T-helper 1 cell treated with Interleukin-12 subunit alpha and Interleukin-12 subunit beta and Interleukin-4 antibody, amounts not matched to agents 30 μg/mL and 1 μg/mL, for 36 hours (primary cell): ENCODE results near the gene TBL1XR1.

ENCODE experiments used
- H3K27ac Mint-ChIP-seq: one replicate; pipeline ENCODE4 v1.8.0; 2021; ENCODE audit warnings: mild to moderate bottlenecking, mixed read lengths
- H3K27me3 Mint-ChIP-seq: one replicate; pipeline ENCODE4 v1.8.0; 2021; ENCODE audit warnings: low read depth, mixed read lengths
- H3K36me3 Mint-ChIP-seq: one replicate; pipeline ENCODE4 v1.8.0; 2021; ENCODE audit warnings: low read depth, mixed read lengths
- H3K4me1 Mint-ChIP-seq: one replicate; pipeline ENCODE4 v1.8.0; 2021; ENCODE audit warnings: low read depth, mixed read lengths
- H3K4me3 Mint-ChIP-seq: one replicate; pipeline ENCODE4 v1.8.0; 2021; ENCODE audit warnings: mild to moderate bottlenecking, moderate library complexity, mixed read lengths
- H3K9me3 Mint-ChIP-seq: one replicate; pipeline ENCODE4 v1.8.0; 2021; ENCODE audit warnings: mixed read lengths

TBL1XR1 gene

DNA sequence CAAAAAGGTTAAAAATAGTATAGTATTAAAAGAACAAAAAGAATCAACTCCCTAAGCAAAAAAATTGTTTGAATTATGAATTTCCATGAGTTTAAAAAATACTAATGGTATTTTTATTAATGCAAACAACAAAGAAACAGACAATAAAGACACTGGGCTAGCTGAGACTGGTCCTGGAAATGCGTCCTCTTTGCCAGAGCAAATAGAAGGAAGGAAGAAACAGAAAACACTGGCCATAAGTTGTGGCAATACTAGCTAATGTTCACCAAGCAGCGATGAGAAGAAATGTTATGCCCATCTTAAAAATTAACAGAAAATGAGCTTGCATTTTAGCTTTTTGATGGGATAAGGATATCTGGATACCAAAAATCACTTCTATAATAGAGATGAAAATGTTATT lies 88.6 kb downstream of the TBL1XR1 start:
- peaks cover 4% of the 10 kb centered on the region for H3K36me3 Mint-ChIP-seq
- H3K27ac Mint-ChIP-seq = no peak overlapping the region
- H3K4me1 Mint-ChIP-seq = peaks cover 46% of the 10 kb centered on the region
- H3K9me3 Mint-ChIP-seq = no peaks in the 10 kb centered on the region
- no peaks in the 10 kb centered on the region for H3K27me3 Mint-ChIP-seq
- H3K4me3 Mint-ChIP-seq = no peak overlapping the region

DNA sequence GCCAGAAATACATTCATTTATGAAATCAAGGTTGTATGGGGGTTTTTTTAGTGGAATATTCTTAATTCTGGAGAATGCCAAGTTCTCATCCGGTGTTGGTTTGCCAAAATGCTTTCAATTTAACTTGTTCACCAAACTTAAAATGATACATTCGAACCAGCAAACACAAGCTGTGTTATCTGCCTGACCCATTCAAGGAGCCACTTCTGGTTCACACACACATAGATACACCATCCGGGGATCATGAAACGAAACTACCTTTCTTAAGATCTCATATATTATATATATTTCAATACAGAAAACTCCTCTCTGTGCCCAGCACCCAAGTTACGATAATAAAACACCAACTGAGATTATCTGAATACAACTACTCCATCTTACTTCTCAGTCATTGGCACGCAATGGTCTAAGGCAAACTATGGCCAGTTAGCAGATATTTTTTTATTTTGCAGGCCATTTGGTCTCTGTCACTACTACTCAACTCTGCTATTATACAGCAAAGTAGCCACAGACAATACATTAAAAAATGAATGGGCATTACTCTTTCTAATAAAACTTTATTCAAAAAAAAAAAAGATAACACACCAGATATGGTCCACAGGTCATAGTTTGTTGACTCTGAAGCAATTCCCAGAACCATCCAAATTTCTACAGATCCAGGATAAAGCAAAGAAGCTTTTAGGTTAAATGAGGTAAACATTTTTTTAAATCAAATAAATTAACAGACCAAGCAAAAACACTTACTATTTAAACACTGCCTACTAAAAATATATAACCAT lies 89.6 kb downstream of the TBL1XR1 start:
- H3K36me3 Mint-ChIP-seq = peaks cover 3% of the 10 kb centered on the region

DNA sequence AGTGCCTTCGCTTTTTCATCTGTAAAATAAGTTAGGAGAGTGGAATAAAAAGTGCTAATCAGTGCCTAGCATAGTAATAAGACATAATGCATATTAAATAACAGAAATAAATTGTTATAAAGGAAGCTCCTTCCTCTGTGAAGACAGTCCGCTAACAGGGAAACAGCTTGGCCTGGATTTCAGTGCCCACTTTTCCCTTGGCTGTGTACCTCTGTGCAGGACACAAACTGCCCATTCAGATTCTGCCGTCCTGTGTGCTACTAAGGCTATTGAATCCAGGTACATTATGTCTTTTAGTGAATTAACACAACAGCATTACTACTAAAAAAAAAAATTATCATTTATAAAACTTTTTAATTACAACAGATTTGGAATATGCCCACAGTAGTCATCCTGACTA lies 90.7 kb downstream of the TBL1XR1 start:
- Mint-ChIP-seq H3K36me3 (peaks cover 5% of the 10 kb centered on the region), H3K9me3 (no peaks in the 10 kb centered on the region), H3K4me3 (no peak overlapping the region), H3K4me1 (peaks cover 45% of the 10 kb centered on the region), H3K27me3 (no peaks in the 10 kb centered on the region), H3K27ac (no peak overlapping the region)

More for the DNA sequence above, 89.6 kb downstream of the TBL1XR1 start:
- Mint-ChIP-seq H3K4me3 (no peak overlapping the region), H3K27me3 (no peaks in the 10 kb centered on the region), H3K9me3 (no peaks in the 10 kb centered on the region), H3K4me1 (peaks cover 46% of the 10 kb centered on the region), H3K27ac (no peak overlapping the region)

DNA sequence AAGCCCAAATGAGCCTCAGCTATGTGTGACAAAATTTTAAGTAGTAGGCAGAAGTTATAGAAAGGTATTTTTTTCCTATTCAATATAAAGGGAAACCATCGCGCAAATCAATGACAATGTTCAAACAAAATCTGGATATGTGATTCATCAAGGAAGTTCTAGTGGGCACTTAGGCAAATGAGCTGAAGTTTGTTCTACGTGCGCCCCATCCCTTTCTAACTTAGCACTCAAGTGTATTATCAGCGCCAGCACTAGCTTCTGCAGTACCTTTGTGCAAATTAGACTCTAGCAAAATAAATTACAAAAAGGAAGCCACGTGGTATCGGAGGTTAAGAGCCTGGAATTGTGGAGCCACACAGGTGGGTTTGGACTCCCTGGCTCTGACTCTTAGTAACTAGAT lies 91.1 kb downstream of the TBL1XR1 start:
- H3K9me3 Mint-ChIP-seq = no peaks in the 10 kb centered on the region
- H3K4me1 Mint-ChIP-seq = peaks cover 44% of the 10 kb centered on the region
- H3K27ac Mint-ChIP-seq = no peak overlapping the region
- no peak overlapping the region for H3K4me3 Mint-ChIP-seq
- H3K36me3 Mint-ChIP-seq = peaks cover 5% of the 10 kb centered on the region
- H3K27me3 Mint-ChIP-seq = no peaks in the 10 kb centered on the region

DNA sequence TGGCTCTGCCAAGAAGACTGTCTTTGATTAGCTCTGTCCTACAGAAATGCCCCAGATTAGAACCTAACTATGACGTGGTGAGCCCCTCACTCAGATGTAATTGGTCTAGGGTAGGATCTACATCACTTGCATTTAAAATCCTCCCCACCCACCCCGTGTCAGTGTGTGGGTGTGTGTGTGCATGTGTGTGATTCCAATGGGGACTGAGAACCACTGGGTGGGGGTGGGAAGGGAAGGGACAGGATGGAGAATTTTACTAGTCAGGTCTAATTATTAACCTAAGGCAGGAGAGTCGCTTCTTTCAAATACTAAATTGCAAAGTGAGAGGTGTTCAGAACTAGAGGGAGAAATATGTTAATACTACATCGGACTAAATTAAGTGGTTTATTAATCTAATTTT lies 91.7 kb downstream of the TBL1XR1 start:
- Mint-ChIP-seq H3K4me1 (peaks cover 40% of the 10 kb centered on the region), H3K27ac (no peak overlapping the region), H3K4me3 (no peak overlapping the region), H3K27me3 (no peaks in the 10 kb centered on the region), H3K36me3 (peaks cover 5% of the 10 kb centered on the region), H3K9me3 (no peaks in the 10 kb centered on the region)

DNA sequence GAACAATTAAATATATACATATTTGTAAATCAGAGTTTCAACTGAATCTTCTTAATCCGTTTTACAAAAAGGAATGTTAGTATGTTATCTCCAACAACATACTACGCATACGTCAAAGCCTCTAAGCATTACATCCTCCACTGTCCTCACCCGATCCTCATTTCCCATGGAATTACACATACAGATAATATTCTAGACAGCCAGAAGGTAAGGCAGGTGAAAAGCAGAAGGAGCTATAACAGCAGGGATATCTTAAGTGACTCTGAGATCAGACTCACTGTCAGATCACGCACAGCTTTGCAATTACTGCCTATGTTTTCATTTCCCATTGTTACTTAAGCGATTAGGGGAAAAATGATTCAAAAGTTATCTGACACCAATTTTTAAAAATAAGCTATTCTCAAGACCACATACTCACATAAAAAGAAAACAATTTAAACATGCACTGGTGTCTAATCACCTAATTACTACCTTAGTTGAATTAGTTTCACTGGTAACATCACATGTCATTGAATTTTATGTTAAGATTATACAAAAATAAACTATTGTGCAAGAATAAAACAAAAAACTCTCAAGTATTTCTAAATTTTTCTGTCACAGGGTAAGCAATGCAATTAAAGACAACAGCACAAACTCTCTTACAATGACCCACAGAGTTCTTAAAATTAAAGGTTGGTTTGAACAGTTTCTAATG lies 92.8 kb downstream of the TBL1XR1 start:
- Mint-ChIP-seq H3K27ac (no peak overlapping the region), H3K27me3 (no peaks in the 10 kb centered on the region), H3K9me3 (no peaks in the 10 kb centered on the region), H3K4me3 (no peak overlapping the region), H3K36me3 (peaks cover 3% of the 10 kb centered on the region), H3K4me1 (peaks cover 28% of the 10 kb centered on the region)

DNA sequence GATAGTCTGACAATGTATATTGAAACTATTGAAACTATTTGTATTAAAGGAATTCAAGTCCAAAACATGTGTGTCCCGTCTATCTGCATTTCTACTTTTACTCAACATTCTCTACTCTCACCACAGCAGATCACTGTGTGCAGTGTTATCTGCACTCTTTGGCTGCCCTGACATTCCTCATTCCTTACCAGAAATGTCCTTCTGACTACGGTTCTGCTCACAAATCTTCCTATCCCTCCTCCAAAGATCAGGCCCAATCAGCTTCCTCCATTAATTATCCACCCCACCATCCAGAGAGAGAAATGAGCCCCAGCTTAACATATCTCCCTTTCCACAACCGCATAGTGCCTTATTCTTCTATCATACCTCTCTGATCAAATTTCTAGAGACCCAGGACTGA lies 94.7 kb downstream of the TBL1XR1 start:
- H3K27ac Mint-ChIP-seq = no peak overlapping the region
- H3K9me3 Mint-ChIP-seq = no peaks in the 10 kb centered on the region
- H3K36me3 Mint-ChIP-seq = peaks cover 8% of the 10 kb centered on the region
- H3K4me3 Mint-ChIP-seq = no peak overlapping the region
- H3K4me1 Mint-ChIP-seq = peaks cover 24% of the 10 kb centered on the region
- no peaks in the 10 kb centered on the region for H3K27me3 Mint-ChIP-seq

DNA sequence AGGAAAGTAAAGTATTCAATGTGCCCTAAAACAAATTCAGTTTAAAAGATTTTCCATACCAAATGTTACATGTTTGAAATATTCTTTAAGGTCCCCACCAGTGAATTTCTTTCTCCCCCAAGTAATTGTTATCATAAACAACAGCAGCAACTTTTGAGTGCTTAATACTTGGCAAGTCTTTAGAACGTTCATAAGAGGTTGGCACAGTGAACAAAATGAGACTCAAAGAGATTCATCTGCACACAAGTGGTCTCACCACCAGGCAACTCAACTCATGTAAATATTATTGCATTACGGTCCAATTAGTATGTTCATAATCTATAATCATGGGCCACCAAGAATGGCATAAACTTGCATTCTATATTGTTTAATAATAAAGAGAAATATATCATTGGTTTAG lies 98.7 kb downstream of the TBL1XR1 start:
- peaks cover 36% of the 10 kb centered on the region for H3K36me3 Mint-ChIP-seq

DNA sequence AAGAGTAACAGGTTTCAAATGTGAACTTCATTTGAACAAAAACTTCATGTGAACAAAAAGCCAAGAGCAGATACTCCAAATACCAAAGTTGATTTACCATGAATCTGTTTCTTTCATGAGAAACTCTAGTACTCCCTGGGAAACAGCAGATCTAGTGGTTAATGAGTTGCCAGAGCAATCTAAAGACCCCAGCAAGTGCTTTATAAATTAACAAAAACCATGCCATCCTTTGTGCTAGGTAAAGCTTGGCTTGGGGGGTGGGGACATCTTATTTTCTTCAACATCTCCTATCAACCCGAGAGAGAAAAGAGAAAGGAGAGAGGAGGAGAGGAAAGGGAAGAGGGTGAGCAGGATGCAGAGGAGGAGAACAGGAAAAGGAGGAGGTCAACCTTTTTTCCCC lies 100.7 kb downstream of the TBL1XR1 start:
- no peaks in the 10 kb centered on the region for H3K27me3 Mint-ChIP-seq
- peaks cover 45% of the 10 kb centered on the region for H3K36me3 Mint-ChIP-seq
- no peak overlapping the region for H3K27ac Mint-ChIP-seq
- H3K9me3 Mint-ChIP-seq = peaks cover 33% of the 10 kb centered on the region
- no peak overlapping the region for H3K4me3 Mint-ChIP-seq
- peaks cover 8% of the 10 kb centered on the region for H3K4me1 Mint-ChIP-seq

More for the DNA sequence above, 98.7 kb downstream of the TBL1XR1 start:
- peaks cover 15% of the 10 kb centered on the region for H3K9me3 Mint-ChIP-seq
- no peak overlapping the region for H3K27ac Mint-ChIP-seq
- H3K27me3 Mint-ChIP-seq = no peaks in the 10 kb centered on the region
- peaks cover 11% of the 10 kb centered on the region for H3K4me1 Mint-ChIP-seq
- no peak overlapping the region for H3K4me3 Mint-ChIP-seq

DNA sequence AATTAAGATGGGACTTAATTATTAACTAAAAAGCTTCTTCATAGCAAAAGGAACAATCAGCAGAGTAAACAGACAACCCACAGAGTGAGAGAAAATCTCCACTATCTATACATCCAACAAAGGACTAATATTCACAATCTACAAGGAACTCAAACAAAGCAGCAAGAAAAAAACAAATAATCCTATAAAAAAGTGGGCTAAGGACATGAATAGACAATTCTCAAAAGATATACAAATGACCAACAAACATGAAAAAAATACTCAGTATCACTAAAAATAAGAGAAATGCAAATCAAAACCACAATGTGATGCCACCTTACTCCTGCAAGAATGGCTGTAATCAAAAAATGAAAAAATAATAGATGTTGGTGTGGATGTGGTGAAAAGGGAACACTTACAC lies 103.3 kb downstream of the TBL1XR1 start:
- Mint-ChIP-seq H3K4me3 (no peak overlapping the region), H3K27me3 (no peaks in the 10 kb centered on the region), H3K9me3 (peaks cover 36% of the 10 kb centered on the region), H3K27ac (no peak overlapping the region), H3K36me3 (peaks cover 59% of the 10 kb centered on the region), H3K4me1 (peaks cover 8% of the 10 kb centered on the region)

DNA sequence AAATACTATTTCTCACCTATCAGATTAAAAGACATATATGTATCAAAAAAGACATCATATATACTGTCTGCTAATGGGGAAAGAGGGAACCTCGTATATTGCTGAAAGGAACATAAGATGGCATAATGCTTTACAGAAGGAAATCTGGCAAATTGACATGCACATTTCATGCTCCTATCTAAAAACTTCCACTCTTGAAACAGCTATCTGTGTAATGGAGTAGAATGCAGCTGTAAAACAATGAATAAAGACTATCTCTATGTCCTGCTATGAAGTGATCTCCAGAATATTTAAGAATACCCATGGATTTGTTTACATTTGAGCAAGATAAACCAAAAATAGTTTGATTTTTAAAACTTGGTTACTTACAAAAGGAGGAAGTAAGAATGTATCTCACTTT lies 107.4 kb downstream of the TBL1XR1 start:
- H3K36me3 Mint-ChIP-seq = peaks cover 48% of the 10 kb centered on the region
- H3K4me3 Mint-ChIP-seq = no peak overlapping the region
- H3K27ac Mint-ChIP-seq = no peak overlapping the region

DNA sequence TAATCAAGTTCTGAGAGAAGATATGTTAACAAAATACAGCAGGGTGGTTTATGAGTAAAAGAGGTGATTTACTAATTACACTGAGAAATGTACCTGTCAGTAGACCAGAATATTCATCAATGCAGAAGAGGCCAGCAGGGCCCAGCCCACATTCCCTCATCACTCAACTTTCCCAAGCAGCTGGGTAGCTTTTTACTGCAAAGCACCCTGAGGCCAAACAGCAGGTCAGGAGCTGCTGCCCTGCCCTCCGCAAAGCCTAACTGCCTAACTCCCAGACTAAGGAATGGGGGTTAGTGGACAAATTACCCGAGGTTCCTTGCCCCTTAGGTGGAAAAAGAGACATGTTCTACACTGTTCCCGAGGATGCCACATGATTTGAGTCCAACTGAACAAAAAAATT lies 108.2 kb downstream of the TBL1XR1 start:
- no peaks in the 10 kb centered on the region for H3K27me3 Mint-ChIP-seq
- H3K27ac Mint-ChIP-seq = no peak overlapping the region
- peaks cover 26% of the 10 kb centered on the region for H3K9me3 Mint-ChIP-seq
- no peak overlapping the region for H3K4me3 Mint-ChIP-seq
- peaks cover 44% of the 10 kb centered on the region for H3K36me3 Mint-ChIP-seq
- H3K4me1 Mint-ChIP-seq = peaks cover 16% of the 10 kb centered on the region

More for the DNA sequence above, 107.4 kb downstream of the TBL1XR1 start:
- peaks cover 31% of the 10 kb centered on the region for H3K9me3 Mint-ChIP-seq
- H3K27me3 Mint-ChIP-seq = no peaks in the 10 kb centered on the region
- peaks cover 14% of the 10 kb centered on the region for H3K4me1 Mint-ChIP-seq

DNA sequence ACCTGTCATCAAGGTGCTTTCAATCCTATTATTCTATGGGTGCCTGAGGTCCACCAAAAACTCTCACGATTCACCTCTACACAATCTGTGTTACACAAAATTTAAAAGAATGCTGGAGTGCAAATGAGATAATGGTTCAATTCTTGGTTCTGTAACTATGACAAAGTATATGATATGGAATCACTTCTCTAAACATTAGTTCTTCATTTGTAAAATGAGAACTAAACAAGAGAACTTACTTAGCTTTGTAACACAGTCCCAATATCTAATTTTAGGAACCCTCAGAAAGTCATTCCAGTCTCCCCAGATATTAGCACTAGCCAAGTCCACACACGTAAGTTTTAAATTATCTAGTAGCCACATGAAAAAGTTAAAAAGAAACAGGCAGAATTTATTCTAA lies 111.5 kb downstream of the TBL1XR1 start:
- no peak overlapping the region for H3K27ac Mint-ChIP-seq
- H3K4me1 Mint-ChIP-seq = peaks cover 22% of the 10 kb centered on the region
- H3K27me3 Mint-ChIP-seq = no peaks in the 10 kb centered on the region
- H3K4me3 Mint-ChIP-seq = no peak overlapping the region
- H3K36me3 Mint-ChIP-seq = peaks cover 28% of the 10 kb centered on the region
- H3K9me3 Mint-ChIP-seq = no peaks in the 10 kb centered on the region

DNA sequence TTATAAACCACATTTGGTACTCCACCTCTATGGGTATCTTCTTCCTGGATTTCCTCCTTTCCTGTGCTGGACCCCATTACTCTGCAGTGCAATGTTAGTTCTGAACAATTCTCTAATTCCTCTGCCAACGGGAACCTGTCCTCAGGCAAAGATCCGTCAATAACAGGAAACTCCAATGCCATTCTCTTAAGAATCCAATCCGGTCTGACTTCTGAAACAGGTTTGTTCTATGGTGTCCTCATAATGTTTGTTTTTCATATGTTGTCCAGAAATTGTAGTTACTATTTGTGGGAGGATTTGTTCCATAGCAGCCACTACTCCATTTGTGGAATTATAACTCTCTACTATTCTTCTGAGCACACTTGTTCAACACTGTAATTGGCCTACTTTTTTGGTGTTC lies 112.7 kb downstream of the TBL1XR1 start:
- H3K4me1 Mint-ChIP-seq = peaks cover 22% of the 10 kb centered on the region
- peaks cover 19% of the 10 kb centered on the region for H3K36me3 Mint-ChIP-seq
- H3K4me3 Mint-ChIP-seq = no peak overlapping the region
- H3K27me3 Mint-ChIP-seq = no peaks in the 10 kb centered on the region
- no peaks in the 10 kb centered on the region for H3K9me3 Mint-ChIP-seq
- no peak overlapping the region for H3K27ac Mint-ChIP-seq

DNA sequence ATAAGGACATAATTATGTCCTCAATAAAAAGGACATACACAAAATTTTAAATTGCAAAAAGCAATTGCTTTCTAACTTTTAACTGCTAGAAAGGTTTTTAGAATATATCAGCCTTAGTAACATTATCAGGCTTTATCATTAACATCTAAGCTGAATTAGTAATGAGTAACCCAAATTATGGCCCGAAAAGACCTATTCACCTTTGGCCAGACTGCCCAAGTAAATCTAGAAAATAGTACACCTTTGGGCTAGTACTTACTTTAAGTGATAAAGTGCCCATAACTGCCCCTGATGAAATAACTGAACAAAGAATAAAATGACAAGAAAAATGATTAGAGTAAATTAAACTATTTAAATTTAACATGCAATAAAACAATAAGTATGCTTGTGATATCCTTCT lies 117.2 kb downstream of the TBL1XR1 start:
- Mint-ChIP-seq H3K27me3 (no peaks in the 10 kb centered on the region), H3K27ac (no peak overlapping the region), H3K9me3 (no peaks in the 10 kb centered on the region), H3K4me1 (peaks cover 12% of the 10 kb centered on the region), H3K36me3 (peaks cover 13% of the 10 kb centered on the region), H3K4me3 (no peak overlapping the region)
